HG02763 (cell line): Measurements from ENCODE around the gene IGF2BP1.
"Not testable (repeated sequence)": the region's sequence is repeated elsewhere in the genome, so short reads cannot be mapped to it uniquely, and the experiment has no call there.

Experiments
- ATAC-seq: cut with Tn5 transposase; IDR thresholded peaks from one replicate; pipeline ENCODE4 v1.9.1; 2021; ENCODE audit warnings: mild to moderate bottlenecking, moderate library complexity; ENCODE audit not compliant: unreplicated experiment

Gene IGF2BP1

DNA sequence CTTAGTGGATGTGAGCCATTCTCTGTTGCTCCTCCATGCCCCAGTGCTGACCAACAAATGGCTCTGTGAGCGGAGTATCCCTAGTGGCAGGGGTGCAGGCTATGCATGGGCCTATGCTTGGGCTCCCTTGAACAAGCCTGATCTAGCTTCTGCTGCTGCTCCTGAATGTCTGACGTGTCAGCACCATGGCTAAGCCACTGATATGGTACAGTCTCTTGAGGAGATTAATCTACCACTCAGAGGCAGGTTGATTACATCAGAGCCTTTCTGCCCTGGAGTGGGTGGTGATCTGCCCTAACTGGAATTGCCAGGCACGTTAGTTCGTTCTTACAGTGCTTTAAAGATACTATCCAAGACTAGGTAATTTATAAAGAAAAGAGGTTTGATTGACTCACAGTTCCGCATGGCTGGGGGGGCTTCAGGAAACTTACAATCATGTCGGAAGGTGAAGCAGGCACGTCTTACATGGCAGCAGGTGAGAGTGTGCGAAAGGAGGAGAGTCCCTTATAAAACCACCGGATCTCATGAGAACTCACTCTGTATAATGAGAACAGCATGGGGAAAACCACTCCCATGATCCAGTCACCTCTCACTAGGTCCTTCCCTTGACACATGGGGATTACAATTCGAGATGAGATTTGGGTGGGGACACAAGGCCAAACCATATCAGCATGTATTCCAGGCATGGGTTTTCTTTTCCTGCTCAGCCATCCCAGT is 93.9 kb downstream of the IGF2BP1 start:
- ATAC-seq, result no peak

DNA sequence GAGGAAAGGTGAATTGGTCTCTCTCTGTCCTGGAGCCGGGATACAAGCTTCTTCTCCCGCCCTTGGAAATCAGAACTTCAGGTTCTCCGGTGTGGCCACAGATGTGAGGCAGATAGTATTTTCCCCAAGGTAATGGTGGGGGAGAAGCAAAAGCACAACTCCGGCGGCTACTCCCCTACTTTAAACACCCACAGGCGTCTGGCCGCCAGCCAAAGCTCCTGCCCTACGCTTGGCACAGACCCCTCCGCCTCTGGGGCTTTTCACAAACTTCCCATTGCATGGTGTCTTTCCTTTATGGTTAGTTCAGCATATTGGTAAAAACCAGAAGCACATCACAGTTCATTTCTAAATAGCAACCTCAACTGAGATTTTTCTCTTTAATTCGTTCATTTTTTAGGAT is 95.9 kb downstream of the IGF2BP1 start:
- no peak for ATAC-seq

DNA sequence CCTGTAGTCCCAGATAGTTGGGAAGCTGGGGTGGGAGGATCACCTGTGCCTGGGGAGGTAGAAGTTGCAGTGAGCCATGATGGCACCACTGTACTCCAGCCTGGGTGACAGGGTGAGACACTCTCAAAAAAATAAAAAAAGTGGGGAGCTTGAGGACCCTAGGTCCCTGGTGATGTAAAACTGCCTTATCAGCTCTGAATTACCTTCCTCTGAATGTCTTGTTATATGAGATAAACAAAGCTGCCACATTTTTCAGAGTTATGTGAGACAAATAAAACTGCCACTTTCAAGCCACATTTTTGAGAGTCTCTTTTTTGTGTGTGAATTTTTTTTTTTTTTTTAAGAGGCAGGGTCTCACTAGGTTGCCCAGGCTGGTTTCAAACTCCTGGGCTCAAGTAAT is 103.4 kb downstream of the IGF2BP1 start:
- no peak for ATAC-seq

DNA sequence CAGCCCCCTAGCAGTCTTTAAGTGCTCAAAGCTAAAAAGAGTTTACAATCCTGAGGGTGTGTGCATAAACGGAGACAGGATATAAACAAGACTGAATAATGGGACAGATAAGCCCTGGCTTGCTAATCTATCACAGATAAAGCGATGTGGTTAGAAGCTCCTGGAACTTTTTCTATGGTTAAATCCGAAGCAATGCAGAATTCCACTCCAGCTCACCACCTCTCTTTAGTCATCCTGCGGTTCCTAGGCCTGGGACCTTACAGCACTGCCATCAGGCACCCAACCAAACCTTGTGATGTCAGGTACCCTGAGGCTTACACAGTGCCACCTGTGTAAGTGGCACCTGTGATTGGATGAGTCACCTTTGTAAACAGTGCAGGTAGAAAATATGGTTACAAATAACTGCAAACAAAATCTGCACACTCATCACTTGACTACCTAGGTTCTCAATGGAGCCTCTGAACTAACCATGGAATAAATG is 103.9 kb downstream of the IGF2BP1 start:
- ATAC-seq, result no peak

DNA sequence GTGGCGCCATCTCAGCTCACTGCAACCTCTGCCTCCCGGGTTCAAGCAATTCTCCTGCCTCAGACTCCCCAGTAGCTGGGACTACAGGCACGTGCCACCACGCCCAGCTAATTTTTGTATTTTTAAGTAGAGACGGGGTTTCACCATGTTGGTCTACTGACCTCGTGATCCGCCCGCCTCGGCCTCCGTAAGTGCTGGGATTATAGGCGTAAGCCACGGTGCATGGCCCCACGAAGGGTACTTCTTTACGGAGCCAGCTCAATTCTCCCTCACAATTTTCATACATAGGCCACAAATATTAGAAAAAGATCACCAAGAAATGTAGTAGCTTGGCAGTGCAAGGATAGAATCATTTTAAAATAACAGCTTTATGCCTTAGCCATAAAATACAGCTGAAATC is 106.2 kb downstream of the IGF2BP1 start:
- ATAC-seq, result not testable (repeated sequence)

DNA sequence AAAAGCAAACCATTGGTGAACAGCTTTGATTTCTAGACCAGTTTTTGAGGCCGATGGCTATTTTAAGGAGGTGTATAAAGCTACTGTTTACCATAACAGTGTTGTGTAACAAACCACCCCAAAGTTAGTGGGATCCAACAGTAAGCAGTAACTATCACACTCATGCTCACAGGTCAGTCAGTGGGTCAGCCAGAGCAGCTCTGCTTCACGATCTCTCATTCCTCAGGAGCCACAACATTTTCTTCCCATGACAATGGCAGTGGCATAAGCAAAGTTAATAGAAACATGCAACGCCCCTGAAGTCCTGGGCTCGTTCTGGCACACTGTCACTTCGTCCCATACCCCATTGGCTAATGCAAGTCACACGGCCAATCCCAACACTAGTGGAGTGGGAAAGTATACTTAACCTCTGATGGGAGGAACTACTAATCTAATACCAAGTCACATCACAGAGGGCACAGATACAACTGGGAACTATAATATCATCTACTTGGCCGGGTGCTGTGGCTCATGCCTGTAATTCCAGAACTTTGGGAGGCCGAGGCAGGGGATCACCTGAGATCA is 107.4 kb downstream of the IGF2BP1 start:
- ATAC-seq, result no peak
